Lower leg skin (tissue), 3 donors: Measurements from ENCODE around the gene NLRX1.

ENCODE experiments used
- POLR2A ChIP-seq, 2 donors: fragments of 450-650 bp; IDR thresholded peaks; one replicate each; pipeline ENCODE4 v1.6.1; 2016 to 2017; ENCODE audit warnings: antibody characterized with exemption in 2 of 2, mild to moderate bottlenecking in 1 of 2, moderate library complexity in 1 of 2
- TF ChIP-seq, protein P1 (sequence below), 3 donors: fragments of 450-650 bp; IDR thresholded peaks; one replicate each; pipeline ENCODE4 v1.5.1; 2016; ENCODE audit warnings: antibody characterized with exemption in 3 of 3, mild to moderate bottlenecking in 3 of 3, moderate library complexity in 2 of 3

DNA sequence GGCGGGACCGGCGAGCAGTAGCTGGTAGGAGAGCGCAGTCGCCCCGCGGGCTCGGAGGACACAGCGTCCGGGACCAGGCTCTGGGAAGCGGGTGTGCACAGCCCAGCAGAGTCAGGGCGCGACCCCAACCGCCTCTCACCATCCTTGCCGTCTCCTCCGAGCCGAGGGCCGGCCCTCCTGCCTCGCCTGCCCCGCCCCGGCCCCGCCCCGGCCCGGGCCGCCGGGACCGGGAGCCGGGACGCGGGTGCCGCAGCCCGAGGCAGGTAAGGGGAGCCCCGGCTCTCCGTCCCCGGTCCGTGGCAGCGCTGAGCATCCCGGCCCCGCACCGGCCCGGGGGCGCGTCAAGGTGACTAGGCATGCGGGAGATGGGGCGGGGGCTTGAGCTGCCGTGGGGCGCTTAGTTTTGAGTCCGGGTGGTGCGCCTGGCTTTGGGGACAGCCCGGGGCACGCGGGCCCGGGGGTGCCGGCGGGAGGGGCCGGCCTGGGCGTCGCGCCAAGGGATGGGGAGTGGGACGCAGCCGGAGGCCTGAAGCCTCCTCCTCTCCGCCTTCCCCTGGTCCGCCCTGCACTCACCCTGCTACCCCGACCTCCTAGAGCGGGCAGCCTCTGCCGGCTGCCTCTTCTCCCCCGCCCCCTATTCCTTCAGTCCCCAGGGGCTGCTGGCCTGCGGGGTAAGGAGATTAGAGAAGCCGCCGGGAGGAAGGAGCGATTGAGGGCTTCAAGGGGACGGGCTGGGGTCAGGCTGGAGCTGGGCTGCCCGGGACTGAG, 19.3 kb upstream of the NLRX1 start, which contains the start of gene ABCG4:
- TF ChIP-seq, protein P1, sequence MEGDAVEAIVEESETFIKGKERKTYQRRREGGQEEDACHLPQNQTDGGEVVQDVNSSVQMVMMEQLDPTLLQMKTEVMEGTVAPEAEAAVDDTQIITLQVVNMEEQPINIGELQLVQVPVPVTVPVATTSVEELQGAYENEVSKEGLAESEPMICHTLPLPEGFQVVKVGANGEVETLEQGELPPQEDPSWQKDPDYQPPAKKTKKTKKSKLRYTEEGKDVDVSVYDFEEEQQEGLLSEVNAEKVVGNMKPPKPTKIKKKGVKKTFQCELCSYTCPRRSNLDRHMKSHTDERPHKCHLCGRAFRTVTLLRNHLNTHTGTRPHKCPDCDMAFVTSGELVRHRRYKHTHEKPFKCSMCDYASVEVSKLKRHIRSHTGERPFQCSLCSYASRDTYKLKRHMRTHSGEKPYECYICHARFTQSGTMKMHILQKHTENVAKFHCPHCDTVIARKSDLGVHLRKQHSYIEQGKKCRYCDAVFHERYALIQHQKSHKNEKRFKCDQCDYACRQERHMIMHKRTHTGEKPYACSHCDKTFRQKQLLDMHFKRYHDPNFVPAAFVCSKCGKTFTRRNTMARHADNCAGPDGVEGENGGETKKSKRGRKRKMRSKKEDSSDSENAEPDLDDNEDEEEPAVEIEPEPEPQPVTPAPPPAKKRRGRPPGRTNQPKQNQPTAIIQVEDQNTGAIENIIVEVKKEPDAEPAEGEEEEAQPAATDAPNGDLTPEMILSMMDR (IDR thresholded peaks at IDR 0.05): no peak
- no peak for TF ChIP-seq POLR2A (IDR thresholded peaks at IDR 0.05)
